AG09319 (cell line): ENCODE measurements around the gene METRN.
A peak's percentile ranks its signal among the peaks of the same experiment; 100 is the strongest.

Source experiments
- DNase-seq: peaks from one replicate; pipeline ENCODE4 v3.0.0-alpha.2; 2010; ENCODE audit warnings: low read depth; ENCODE audit errors: extremely low read depth
- TF ChIP-seq, protein P1 (sequence below): IDR thresholded peaks from 2 replicates; pipeline ENCODE4 v1.5.1; 2011; ENCODE audit warnings: low read depth, mild to moderate bottlenecking, inconsistent platforms, low read length, moderate library complexity

The METRN gene

DNA sequence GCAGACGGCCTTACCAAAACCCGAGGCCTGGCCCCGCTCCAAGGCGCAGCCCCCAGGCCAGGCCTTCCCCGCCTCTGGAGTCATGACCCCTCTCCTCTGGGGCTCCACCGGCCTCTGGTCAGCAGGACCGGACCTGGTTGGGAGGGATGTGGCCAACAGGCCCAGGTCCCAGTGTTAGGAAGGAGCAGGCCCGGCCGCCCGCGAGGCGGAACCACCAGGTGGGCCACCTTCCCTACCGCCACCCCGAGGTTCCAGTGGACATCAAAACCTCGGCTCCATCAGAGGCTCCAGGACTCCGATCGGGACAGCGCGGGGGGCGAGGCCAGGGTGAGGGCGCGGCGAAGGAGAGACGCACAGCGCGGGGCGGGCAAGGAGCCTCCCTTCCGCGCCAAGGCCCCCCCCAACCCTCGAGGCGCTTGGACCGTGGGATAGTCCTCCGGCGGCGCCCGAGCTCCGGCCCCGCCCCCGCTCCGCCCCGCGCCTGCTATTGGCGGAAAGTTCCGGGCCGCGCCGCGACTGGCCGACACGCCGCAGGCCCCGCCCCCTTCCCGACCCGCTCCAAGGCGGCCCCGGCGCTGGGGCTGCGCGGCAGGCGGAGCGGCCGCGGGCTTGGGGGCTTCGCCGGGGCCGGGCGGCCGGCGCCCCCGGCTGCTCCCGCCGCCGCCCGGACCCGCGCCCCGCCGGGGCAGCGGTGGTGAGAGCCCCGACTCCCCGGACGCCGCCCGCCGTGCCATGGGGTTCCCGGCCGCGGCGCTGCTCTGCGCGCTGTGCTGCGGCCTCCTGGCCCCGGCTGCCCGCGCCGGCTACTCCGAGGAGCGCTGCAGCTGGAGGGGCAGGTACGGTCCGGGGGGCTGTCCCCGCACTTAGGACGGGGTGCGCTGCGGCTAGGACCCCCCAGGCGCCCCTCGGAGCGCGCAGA, at the start of gene METRN:
METRN (plus strand) TSS at position 561 of the 919 bp plus-strand sequence; CDS start at position 733, 172 bp downstream.
- TF ChIP-seq, protein P1, sequence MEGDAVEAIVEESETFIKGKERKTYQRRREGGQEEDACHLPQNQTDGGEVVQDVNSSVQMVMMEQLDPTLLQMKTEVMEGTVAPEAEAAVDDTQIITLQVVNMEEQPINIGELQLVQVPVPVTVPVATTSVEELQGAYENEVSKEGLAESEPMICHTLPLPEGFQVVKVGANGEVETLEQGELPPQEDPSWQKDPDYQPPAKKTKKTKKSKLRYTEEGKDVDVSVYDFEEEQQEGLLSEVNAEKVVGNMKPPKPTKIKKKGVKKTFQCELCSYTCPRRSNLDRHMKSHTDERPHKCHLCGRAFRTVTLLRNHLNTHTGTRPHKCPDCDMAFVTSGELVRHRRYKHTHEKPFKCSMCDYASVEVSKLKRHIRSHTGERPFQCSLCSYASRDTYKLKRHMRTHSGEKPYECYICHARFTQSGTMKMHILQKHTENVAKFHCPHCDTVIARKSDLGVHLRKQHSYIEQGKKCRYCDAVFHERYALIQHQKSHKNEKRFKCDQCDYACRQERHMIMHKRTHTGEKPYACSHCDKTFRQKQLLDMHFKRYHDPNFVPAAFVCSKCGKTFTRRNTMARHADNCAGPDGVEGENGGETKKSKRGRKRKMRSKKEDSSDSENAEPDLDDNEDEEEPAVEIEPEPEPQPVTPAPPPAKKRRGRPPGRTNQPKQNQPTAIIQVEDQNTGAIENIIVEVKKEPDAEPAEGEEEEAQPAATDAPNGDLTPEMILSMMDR, result no peak
- DNase-seq, result peak; percentile 52

DNA sequence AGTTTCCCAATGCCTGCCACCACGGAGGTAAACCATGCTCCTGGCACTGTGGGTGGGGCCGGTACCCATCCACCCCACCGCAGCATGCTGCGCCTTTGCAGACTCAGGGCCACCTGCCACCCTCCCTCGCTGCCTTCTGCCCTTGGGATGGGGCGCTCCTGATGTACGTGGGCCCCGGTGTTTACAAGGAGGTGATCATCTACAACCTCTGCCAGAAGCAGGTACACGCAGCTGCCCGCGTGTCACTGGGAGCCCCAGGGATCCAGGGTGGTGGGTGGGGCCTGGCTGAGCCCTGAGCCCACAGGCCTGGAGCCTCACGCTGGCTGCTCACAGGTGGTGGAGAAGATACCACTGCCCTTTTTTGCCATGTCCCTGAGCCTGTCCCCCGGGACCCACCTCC, 48.3 kb upstream of the METRN start:
- TF ChIP-seq, protein P1, result no peak
- DNase-seq, result no peak

DNA sequence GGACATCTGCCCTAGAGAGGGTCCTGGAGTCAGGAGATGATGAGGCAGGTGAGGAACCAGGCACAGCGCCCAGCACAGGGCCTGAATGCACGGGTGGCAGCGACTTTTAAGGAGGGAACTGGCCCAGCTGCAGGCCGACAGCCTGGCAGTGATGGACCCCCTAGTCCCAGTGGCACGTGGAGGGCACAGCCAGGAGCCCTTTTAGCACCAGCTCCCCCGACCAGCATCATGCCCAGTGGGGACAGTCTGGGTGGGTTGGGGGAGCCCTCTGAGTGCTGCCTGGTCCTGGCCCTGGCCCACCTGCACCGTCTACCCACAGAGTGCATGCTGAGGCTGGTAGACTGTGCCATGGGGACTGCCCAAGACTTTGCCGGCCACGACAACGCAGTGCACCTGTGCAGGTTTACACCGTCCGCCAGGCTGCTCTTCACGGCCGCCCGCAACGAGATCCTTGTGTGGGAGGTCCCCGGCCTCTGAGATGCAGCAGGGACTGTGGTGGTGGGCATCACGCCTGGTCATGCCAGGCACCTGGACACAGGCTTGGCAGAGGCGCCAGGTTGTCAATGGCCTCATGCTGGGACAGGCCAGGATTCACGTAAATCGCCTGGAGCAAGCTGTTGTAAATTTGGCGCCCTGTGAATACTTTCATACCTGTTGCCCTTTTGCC, 47.7 kb upstream of the METRN start:
- DNase-seq, result no peak
- TF ChIP-seq, protein P1, result no peak

DNA sequence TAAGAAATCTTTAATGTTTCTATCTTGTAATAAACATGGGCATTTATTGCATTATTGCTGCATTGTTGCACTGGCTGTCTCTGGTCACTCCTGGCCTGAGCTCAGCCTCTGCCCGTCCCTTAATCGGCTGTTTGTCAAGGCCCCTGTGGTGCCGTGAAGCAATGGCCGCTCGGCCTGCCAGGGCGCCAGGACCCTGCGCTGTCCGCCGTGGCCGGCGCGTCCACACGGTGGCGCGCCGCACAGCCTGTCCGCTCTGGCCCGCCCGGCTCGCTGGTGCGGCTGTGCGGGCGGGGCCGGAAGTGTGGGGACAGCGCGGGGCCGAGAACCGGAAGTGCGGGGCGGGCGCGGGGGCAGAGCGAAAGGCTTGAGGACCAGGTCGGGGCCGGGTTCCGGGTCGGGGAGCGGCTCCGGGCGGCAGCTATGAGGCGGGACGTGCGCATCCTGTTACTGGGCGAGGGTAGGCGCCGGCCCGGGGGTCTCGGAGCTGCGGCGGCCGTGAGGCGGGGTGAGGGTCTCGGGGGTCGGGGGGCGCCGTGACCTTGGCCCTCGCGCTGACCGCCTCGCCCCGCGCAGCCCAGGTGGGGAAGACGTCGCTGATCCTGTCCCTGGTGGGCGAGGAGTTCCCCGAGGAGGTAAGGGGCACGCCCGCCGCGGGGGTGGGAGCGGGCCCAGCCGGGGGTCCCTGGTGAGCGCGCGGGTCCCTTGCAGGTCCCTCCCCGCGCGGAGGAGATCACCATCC, 47.0 kb upstream of the METRN start, which contains the start of gene RHOT2:
RHOT2 (plus strand) TSS at position 353 of the 739 bp plus-strand sequence; CDS start at position 421, 68 bp downstream.
- TF ChIP-seq, protein P1, result peak; percentile 49
- peak; percentile 60 for DNase-seq

DNA sequence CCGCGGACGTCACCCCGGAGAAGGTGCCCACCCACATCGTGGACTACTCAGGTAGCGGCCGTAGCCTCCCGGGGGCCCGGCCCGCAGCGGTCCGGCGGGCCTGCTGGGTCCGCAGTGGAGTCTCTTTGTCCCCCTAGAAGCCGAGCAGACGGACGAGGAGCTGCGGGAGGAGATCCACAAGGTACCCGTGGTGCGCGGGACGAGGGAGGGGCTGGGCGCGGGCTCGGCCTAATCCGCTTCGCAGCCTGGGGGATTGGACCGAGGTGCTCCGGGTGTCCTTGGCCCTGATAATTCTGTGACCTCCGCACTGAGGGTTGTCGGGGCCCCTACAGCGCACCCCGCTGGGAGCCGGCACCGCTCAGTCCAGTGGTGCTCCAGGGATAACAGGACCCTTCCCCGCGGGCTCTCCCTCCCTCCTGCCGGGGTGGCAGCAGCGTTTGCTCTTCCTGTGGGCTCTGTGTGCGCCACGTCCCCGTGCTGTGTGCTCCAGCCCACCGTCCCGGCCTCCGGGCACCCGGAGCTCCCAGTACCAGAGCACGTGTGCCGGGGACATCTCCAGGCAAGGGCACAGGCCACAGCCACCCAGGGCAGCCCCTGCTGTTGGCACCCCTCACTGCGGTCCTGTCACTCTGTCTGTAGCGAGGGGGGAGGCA, 46.3 kb upstream of the METRN start:
- no peak for DNase-seq
- TF ChIP-seq, protein P1, result no peak

DNA sequence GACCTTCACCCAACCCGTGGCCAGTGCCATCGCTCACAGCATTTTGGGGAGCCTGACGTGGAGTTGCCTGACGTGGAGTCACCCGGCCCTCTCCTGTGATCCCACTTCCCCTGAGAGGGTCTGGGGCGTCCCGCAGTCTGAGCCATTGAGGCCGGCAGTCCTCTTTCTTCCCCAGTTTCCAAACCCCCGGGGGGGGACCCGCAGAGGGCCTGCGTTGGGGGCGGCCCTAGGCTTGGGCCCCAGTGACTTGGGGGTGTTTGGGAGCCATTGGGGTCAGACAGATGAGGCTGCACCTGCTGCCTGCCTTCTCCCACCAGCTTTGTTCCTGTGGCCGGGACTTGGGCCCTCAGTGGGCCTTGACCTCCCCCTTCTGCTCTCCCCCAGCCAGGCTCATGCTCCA, 45.3 kb upstream of the METRN start:
- TF ChIP-seq, protein P1, result no peak
- DNase-seq, result no peak
